Middle frontal gyrus (tissue), 1 donor: Measurements from ENCODE around the gene GTF3C5.
"Not testable (repeated sequence)": the region's sequence is repeated elsewhere in the genome, so short reads cannot be mapped to it uniquely, and the experiment has no call there.

Source experiments
- DNase-seq: peaks from one replicate; pipeline ENCODE4 v3.0.0-alpha.2; 2015; ENCODE audit warnings: low spot score; ENCODE audit errors: extremely low spot score

Gene GTF3C5

GRCh38 chr9:132996526-132996925, 34.3 kb upstream of the GTF3C5 start:
- no peak for DNase-seq

DNA sequence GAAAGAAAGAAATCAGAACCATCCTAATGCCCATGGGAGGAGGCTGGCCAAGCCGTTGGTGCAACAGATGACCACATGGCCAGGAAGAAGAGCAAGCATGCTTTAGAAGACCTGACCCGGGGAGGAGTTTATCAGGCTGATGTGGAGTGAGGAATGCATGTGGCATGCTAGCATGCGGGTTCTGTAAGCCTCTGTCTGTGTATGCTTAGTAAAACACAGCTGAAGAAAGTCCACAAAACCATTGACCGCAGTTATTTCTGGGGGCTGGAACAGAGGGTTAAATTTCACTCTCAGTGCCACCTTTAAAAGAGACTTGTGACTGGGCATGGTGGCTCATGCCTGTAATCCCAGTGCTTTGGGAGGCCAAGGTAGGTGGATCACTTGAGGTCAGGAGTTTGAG, 33.2 kb upstream of the GTF3C5 start:
- DNase-seq = no peak

GRCh38 chr9:132998221-132998620, 32.6 kb upstream of the GTF3C5 start:
- not testable (repeated sequence) for DNase-seq

- no peak for DNase-seq
Measured at GRCh38 chr9:132998831-132999635, 31.8 kb upstream of the GTF3C5 start.

DNA sequence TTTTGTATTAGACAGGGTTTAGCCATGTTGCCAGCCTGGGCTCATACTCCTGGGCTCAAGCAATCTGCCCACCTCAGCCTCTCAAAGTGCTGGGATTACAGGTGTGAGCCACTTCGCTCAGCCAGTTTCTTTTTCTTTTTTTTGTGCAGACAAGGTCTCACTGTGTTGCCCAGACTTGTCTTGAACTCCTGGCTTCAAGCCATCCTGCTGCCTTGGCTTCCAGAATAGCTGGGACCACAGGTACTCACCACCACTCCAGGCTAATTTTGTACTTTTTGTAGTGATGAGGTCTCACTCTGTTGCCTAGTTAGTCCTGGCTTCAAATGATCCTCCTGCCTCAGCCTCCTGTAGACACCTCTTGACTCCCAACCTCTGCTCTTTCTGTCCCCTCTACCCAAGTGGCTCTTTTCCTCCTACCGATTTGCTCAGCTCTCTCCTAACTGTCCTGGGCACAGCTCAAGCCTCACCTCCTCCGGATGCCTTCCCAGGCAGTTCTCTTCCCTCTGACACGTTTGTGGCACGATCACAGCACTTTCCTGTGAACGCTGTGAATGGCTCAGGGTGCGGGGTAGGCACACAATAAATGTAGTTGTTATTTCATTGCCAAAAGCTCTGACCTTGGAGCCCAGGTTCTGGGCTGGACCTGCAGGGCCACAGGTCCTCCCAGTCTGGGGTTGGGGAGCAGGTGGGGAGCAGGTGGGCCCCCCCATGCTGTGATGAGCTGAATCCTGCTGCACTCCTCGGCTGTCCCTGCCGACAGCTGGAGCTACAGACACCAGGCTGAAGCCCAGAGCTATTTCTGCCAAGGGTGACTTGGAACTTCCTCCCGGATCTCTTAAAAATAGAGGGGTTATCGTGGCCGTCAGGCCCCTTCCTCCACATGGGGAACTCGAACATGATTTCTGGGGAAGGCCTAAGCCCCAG, 28.4 kb upstream of the GTF3C5 start:
- no peak for DNase-seq

DNA sequence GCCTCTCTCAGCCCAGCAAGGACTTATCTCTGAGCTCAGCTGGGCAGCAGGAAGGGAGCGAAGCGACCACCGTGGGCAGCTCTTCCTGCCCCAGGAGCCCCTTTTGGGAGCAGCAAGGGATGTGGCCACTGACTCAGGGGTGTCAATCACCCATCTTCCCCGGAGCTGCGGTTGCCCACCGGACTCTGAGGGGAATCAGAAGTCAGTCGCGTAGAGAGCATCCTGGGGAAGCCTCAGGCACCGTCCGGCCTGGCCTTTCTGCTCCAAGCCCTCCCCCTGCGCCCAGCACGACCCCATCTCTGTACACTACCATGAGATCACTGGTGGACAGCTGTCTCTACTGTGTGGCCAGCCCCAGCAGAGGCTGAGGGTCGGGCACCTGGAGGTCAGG, 27.7 kb upstream of the GTF3C5 start:
- DNase-seq = no peak

DNA sequence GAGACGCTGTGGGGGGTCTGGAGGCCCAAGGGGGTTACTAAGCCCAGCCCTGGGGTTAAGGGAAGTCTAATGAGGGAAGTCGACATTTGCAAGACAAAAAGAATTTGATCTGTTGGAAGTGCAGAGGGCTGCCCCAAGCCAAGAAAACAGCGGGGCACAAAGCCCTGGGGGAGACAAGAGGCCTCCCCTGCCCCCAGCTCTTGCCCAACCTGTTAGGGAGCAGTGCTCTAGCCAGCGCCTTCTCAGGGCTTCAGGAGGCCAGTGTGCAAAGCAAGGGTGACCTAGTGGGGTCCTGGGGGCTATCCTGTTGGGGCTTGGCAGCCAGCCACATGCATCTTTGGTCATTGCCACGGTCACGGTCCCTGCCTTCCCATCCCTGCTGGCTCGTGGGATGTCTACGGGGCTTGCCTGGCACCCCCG, 27.1 kb upstream of the GTF3C5 start:
- DNase-seq = no peak

DNA sequence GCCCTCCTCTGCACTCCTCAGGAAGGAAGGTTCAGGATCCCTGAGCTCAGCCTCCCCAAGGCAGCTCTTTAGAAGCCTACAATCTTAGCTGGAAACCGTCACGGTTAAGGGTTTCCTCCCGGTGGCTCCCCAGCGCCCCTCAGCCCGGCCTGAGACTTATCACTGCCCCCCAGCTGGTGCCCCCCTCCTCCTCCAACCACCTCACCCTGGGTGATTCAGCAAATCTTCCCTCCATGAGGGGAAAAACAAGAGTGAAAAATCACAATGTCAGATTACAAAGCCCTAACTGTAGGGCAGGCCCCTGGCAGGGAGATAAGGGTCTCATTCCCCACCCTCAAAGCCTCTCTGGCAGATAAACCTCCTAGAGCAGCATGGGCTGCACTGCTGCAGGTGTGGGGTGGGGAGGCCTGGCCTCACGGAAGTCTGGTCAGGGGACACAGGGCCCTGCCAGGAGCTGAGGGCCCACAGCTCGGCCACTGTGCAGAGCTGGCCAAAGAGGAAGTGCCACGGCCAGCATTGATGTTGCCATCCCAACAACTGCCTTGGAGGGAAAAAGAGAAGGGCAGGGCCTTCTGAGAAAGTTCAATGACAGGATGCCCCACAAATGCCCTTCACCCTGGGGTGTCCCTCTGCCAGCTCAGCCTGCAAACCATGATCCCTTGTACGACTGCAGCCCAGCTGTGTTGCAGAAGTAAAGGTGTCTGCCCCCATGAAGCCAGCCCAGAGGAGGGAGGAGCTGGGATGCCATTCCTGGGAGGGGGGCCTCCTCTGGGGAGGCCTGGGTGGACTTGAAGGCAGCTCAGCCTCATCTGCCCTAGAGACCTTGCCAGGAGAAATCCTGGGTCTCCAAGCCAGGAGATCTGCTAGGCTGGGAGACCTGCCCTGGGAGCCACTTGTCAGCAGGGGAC, 26.5 kb upstream of the GTF3C5 start:
- no peak for DNase-seq

DNA sequence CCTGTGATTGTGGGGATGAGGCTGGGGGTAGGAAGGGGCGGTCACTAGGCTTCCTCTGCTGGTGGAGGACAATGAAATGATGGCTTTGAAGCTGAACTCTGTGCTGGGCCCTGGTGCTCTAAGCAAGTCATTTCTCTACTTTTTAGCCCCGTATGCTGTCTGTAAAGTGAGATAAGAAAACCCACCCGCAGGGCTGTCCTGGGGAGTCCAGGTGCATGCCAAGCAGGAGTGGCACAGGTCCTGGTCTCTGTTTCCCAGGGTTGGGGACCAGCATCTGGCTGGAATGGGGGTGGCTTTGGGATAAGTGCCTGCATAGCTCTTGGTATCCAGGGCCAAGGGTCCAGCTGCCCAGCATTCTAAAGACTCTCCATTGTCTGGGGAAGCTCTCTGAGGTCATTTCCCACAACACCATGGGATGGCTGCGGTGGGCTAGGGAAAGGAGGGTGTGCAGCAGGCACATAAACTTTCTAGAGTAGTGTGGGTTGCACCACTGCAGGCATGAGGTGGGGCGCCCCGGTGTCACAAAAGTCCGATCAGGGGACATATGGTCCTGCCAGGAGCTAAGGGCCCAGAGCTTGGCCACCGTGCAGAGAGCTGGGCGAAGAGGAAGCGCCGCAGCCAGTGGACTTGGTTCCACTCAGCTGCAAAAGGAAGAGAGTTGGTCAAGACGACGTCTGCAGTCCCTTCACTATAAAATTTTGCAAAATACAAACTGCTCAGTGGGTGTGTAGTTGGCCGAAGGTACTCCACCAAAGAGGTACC, 25.6 kb upstream of the GTF3C5 start:
- DNase-seq = no peak

DNA sequence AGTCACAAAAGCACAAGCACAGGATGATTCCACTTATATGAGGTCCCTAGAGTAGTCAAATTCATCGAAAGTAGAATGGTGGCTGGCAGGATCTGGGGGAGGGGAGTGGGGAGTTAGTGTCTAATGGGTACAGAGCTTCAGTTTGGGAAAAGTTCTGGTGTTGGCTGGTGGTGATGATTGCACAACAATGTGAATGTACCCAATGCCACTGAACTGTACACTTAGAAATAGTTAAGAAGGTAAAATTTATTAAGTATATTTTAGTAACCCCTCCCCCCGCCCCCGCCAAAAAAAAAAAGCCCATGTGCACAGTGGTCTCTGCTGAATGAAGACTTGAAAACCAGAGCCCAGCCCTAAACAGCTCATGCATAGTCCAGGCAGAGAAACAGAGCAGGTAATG, 24.8 kb upstream of the GTF3C5 start:
- no peak for DNase-seq

- no peak for DNase-seq
Measured at GRCh38 chr9:133006731-133007352, 24.0 kb upstream of the GTF3C5 start.

- DNase-seq = no peak
Measured at GRCh38 chr9:133008406-133008805, 22.4 kb upstream of the GTF3C5 start.

DNA sequence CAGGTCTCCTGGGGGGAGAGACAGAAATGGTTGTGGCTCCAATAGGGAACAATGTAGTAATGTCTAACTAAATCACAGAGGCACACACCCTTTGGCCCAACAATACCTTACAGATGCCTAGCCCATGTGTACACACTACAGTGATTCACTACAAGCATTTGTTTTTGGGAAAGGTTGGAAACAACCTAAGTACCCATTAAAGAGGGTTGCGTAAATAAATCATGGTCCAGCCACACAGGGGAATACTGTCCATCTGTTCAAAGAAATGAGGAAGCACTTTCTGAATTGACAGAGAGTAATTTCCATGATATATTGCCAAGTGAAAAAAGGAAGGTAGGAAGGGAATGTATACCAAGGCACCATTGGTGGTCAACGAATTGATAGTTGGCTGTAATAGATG, 22.0 kb upstream of the GTF3C5 start:
- no peak for DNase-seq

GRCh38 chr9:133009906-133010582, 20.8 kb upstream of the GTF3C5 start:
- DNase-seq = no peak

DNA sequence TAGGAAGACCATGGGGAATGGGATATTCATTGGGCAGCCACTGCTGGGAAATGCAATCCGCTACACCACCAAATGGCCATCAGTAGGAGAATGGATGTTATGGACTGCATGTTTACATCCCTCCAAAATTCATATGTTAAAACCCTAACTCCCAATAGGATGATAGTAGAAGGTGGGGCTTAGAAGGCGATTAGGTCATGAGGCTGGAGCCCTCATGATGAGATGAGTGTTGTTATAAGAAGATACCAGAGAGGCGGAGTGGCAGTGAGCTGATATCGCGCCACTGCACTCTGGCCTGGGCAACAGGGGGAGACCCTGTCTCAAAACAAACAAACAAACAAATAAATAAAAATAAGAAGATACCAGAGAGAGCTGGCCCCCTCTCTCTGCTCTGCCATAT, 16.1 kb upstream of the GTF3C5 start:
- DNase-seq = no peak

- no peak for DNase-seq
Measured at GRCh38 chr9:133023117-133023890, 7.5 kb upstream of the GTF3C5 start.

- no peak for DNase-seq
Measured at GRCh38 chr9:133026426-133026825, 4.4 kb upstream of the GTF3C5 start.

DNA sequence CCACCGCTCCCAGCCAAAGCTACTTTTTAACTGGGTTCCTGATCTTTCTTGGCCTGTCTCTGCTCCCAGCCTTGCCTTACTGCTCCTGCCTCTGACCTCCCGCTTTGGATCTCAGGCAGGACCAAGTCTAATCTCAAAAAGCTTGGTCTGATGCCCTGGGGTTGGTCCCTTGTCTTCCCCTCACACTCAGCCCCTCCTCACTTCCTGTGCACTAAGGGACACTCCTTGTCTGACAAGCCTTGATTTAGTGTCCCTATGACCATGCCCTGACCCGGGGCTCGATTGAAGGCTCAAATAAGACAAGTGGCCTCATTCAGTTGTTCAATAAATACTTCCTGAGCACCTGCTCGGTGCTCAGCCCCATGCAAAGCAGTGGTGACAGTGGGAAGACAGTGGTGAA, 3.7 kb upstream of the GTF3C5 start:
- DNase-seq = no peak

DNA sequence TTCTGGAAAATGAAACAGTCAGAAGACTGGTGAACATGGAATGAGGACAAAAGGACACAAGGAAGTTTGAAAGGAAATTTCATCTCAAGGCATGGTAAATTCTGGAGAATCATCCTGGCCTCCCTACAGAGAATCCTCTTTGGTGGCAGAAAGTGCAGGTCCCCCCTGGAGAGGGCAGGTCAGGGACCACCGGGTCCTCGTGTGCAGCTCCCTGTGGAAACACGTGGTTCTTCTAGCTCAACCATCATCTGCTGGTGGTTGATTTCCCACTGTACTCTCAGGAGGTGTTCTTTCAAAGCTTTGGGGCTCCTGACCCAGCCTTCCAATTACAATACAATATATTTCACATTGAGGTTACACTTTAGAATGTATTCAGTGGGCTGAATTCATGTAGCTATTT, 2.6 kb upstream of the GTF3C5 start:
- DNase-seq = no peak
